HG03135 (cell line): ENCODE measurements around the gene EPB41L2.

ENCODE experiments used
- ATAC-seq: cut with Tn5 transposase; IDR thresholded peaks from one replicate; pipeline ENCODE4 v1.9.1; 2021; ENCODE audit warnings: mild to moderate bottlenecking, moderate library complexity; ENCODE audit not compliant: unreplicated experiment

The EPB41L2 gene

DNA sequence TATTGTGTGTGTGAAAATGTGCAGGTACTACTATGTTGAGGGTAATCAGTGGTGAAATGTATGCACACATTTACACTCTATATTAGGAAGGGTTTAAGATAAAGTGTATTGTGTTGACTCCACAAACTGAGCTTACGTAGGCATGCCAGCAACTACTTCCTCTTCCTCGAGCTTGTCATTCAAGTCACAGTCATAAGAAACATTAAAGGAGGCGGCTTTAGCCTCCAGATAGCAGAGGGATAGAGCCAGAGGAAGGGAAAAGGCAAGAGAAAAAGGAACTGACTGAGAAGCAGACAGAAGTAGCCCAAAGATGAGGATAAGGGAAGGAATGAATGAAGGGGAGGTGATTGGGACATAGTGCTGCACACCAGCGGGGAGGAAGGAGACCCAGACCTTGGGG, 180.7 kb downstream of the EPB41L2 start:
- no peak for ATAC-seq

DNA sequence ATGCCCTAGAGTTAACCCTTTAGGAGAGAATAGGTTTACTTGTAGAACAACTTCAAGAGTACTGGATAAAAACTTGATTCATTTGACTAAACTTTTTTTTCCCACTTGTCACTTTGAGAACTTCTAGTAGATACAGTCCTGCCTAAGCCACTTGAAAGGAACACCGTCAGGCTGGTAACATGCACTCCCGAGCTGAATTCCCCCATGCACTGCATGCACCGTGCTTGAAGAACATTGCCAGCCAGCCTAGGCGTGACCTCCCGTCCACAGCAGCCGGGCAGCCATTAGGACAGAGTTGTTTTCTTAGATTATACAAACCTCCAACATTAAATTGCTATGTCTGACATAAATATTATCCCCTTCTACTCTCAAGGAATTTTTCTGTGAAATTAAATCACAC, 183.2 kb downstream of the EPB41L2 start:
- no peak for ATAC-seq

GRCh38 chr6:130873746-130874145, 189.3 kb downstream of the EPB41L2 start:
- no peak for ATAC-seq

- ATAC-seq, result no peak
Observed at GRCh38 chr6:130872250-130873095, 190.6 kb downstream of the EPB41L2 start.

GRCh38 chr6:130870179-130870880, 192.7 kb downstream of the EPB41L2 start:
- ATAC-seq, result no peak

DNA sequence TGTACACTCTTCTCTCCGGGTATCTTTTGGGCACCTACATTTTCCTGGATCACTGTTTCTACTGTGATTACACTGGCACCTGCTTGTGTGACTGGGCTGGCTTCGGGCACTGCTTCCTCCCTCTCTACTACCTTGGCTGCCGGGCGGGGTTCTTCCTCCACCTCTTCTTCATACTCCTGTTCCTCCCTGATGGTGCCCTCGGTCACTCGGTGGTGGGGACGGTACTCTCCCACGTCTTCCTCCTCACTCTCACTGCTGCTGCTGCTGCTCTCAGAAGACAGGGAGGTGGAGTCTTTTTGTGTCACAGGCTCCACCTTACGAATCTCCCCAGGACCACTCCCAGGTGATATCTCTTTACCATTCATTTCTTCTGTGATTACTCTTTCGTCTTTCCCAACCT, 193.4 kb downstream of the EPB41L2 start:
- no peak for ATAC-seq

DNA sequence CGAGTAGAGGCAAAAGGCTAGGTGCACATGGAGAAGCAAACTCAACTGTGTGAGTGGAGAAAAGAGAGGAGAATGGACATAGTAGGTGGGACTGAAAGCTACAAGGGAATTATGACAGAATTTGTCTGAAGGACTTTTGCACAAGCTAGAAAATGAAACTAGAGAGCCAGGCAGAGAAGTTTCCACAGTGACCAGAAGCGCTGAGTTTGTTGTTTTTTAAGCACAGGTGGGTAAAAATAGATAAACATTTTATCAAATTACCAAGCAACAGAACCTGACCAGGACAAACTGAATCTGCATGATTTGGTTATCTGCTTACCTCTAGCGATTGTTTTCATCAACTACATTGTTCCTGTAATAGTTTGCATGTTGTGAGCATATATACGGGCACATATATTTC, 197.3 kb downstream of the EPB41L2 start:
- ATAC-seq, result no peak

GRCh38 chr6:130864344-130864743, 198.7 kb downstream of the EPB41L2 start:
- ATAC-seq, result no peak

DNA sequence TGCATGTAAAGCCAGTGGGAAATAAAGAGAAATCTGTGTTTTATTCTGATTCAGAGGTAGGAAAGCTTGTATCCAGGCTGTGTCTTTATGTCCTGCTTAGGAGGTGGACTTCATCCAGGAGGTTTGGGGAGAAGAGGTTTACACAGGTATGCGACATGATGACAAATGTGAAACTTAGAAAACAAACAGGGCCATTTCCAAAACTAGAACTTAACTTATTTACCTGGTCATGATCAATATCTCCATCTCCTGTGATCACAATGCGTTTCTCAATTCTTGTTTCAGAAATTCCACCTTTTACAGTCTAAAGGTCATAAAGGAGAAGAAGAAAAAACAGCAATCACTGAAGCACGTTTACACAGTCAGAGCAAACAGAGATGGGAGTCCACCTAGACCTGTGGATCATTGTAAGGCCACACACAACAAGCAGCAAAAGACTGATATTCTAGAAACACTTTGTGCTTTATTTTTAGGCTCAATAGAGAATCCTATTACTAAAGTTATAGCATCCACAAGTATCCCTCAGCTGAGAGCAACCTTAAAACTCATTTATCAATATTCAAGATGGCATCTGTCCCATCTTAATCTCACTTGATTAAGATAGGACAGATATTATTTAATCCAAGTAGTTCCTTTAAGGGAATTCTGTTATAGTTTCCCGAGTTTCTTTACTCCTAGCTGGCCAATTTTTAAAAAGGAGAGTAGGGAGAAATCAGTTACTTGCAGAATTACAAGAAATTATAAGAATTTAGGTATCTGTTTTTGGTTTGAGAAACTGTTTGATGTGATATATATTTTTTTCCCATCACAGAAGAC, 199.4 kb downstream of the EPB41L2 start:
- ATAC-seq, result no peak

GRCh38 chr6:130862370-130862769, 200.7 kb downstream of the EPB41L2 start:
- no peak for ATAC-seq

DNA sequence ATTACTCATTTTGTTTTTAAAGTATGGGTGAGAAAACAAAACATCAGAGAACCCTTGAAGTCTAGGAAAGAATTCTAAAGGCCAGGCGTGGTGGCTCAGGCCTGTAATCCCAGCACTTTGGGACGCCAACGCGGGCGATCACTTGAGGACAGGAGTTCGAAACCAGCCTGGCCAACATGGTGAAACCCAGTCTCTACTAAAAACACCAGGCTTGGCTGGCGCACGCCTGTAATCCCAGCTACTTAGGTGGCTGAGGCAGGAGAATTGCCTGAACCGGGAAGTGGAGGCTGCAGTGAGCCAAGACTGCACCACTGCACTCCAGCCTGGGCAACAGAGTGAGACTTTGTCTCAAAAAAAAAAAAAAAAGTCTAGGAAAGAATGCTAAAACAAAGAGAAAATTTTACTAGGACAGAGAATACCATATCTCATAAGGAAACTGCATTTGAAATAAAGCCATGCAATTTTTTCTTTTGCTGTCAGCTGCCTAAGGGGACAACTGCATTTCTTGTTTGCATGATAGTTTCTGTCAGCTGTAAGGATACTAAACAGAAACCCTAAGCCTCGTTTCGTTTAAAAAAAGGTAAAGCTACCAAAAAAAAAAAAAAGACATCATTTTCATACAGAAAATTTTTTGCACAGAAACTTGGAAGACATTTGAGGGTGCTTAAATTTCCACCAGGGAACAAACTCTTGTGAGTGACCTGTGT, 203.7 kb downstream of the EPB41L2 start:
- no peak for ATAC-seq

GRCh38 chr6:130858498-130859160, 204.4 kb downstream of the EPB41L2 start:
- ATAC-seq, result no peak

GRCh38 chr6:130858054-130858453, 205.0 kb downstream of the EPB41L2 start:
- no peak for ATAC-seq

DNA sequence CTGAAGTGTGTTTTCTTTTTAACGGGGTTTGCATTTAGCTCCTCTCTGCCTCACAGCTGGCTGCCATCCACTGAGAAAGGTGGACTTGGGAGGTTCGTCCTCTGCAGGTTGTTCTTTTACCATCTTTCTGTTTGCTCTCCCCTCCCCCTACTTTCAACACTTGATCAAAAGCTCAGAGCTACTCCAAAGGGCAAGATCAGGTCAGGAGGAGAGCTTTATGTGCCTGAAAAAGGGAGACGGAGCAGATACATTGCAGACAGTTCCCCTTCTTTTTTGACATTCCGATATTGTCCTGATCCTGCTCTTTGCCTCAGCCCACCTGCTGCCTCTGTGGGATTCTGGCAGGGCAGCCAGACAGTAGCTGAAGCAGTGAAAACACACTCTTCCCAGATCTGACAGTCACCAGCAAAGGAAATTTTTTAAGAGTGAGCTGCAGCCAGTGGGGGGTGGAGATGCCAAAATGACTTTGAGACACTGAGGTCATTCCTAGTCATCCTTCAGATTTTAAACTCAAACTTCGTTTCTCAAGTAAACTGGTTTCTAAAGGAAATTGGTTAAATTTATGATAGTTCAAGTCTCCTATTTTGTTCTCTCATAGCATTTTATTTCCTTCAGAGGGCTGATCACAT, 209.4 kb downstream of the EPB41L2 start:
- no peak for ATAC-seq

GRCh38 chr6:130852844-130853554, 210.0 kb downstream of the EPB41L2 start:
- ATAC-seq, result no peak

GRCh38 chr6:130851026-130851425, 212.0 kb downstream of the EPB41L2 start:
- no peak for ATAC-seq

DNA sequence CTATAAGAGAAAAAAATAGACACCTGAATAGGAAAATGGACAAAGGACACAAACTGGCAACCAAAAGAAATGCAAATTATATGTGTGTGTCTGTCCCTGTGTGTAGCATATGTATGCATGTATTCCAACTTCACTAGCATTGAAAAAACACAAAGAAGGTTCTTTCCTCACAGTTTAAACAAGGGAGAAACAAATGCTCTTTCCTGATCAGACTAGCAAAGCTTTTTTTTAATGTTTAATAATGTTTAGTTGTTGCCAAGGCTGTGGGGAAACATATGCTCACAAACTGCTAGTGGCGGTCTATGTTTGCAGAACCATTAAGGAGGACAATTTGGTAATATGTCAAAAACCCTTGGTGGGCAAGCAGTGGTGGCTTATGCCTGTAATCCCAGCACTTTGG, 213.5 kb downstream of the EPB41L2 start:
- no peak for ATAC-seq

- ATAC-seq, result peak; percentile 81
Observed at GRCh38 chr6:130848945-130849344, 214.1 kb downstream of the EPB41L2 start.
